GM12864 (cell line): ENCODE results near the gene SLCO6A1.

Experiments used
- DNase-seq: peaks from one replicate; pipeline ENCODE4 v3.0.0-alpha.2; 2011; ENCODE audit warnings: low read depth
- H3K4me3 ChIP-seq: 2 replicates; pipeline ENCODE4 v1.5.1; 2011; ENCODE audit warnings: mild to moderate bottlenecking, low read depth, low read length, control low read depth
- TF ChIP-seq, protein P1 (sequence below): IDR thresholded peaks from 2 replicates; pipeline ENCODE4 v1.5.1; 2011; ENCODE audit warnings: low read depth, mild to moderate bottlenecking, moderate library complexity, low read length, control low read depth, inconsistent platforms; ENCODE audit errors: missing control alignments

SLCO6A1 gene

DNA sequence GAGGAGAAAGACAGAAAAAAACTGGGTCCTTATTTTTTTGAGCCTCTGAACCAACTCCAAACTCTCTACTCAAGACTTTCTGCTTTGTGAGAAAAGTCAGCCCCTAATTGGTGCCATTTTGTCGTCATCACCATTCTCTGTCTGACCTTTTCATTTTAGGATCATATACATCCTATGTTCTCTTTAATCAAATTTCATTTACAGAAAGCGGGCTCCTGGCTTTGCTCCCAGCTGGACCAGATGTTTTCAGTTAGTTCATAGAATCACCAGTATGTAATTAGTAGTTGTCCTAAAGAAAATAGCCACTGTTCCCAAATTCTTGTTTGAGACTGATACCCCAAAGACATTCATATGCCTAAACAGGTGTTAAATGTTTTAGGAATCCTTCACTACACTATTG, 174.1 kb downstream of the SLCO6A1 start:
- no peak overlapping the region for H3K4me3 ChIP-seq
- TF ChIP-seq, protein P1, sequence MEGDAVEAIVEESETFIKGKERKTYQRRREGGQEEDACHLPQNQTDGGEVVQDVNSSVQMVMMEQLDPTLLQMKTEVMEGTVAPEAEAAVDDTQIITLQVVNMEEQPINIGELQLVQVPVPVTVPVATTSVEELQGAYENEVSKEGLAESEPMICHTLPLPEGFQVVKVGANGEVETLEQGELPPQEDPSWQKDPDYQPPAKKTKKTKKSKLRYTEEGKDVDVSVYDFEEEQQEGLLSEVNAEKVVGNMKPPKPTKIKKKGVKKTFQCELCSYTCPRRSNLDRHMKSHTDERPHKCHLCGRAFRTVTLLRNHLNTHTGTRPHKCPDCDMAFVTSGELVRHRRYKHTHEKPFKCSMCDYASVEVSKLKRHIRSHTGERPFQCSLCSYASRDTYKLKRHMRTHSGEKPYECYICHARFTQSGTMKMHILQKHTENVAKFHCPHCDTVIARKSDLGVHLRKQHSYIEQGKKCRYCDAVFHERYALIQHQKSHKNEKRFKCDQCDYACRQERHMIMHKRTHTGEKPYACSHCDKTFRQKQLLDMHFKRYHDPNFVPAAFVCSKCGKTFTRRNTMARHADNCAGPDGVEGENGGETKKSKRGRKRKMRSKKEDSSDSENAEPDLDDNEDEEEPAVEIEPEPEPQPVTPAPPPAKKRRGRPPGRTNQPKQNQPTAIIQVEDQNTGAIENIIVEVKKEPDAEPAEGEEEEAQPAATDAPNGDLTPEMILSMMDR: no peak
- DNase-seq: no peak
